H1 (cell line): Measurements from ENCODE around the gene GPC3. TPM values are rescaled to one million over a fixed set of nuclear protein-coding genes. Genes with fewer than 3 reads are reported as not detected.

ENCODE experiments used
- ASH2L ChIP-seq: fragments of 200-600, 300-600 bp; sonication (generic); IDR thresholded peaks from one replicate; pipeline ENCODE4 v1.7.1; 2017; ENCODE audit warnings: low read length
- FOSL1 ChIP-seq: IDR thresholded peaks from 2 replicates; pipeline ENCODE4 v1.6.1; 2011; ENCODE audit warnings: mild to moderate bottlenecking, low read depth, low read length, moderate library complexity; ENCODE audit not compliant: insufficient read depth
- HDAC2 ChIP-seq, 2 experiments: fragments of 300-600 bp in 1 of 2; sonication (generic) in 1 of 2; IDR thresholded peaks; 2 replicates each; pipeline ENCODE4 v1.6.1; 2011 to 2012; ENCODE audit warnings: low read depth in 2 of 2, low read length in 2 of 2, mild to moderate bottlenecking in 2 of 2, moderate library complexity in 2 of 2, borderline replicate concordance in 1 of 2, inconsistent platforms in 1 of 2
- JUND ChIP-seq: IDR thresholded peaks from 2 replicates; pipeline ENCODE4 v1.6.1; 2011; ENCODE audit warnings: mild to moderate bottlenecking, improper control_type of control experiment, low read length
- POLR2AphosphoS5 ChIP-seq: IDR thresholded peaks from 2 replicates; pipeline ENCODE4 v1.6.1; 2011; ENCODE audit warnings: low read depth, low read length
- TCF12 ChIP-seq: IDR thresholded peaks from 2 replicates; pipeline ENCODE4 v1.6.1; 2011; ENCODE audit warnings: low read depth, mild to moderate bottlenecking, low read length
- polyA plus RNA-seq, 7 experiments: library from polyadenylated mRNA; depleted of rRNA in 3 of 7; stranded (reverse) in 5 of 7; unstranded in 2 of 7; fragments of >200 nt in 5 of 7; fragments of 200-250 nt in 2 of 7; gene quantifications; 1 replicate in 5 of 7; 2 replicates in 1 of 7; 4 replicates in 1 of 7; pipeline versions ENCODE4 v1.2.1 to v1.2.3, GENCODE V29; 2011 to 2013; ENCODE audit warnings: missing spikeins in 2 of 7, mixed read lengths in 2 of 7
- total RNA-seq: library from RNA; stranded (reverse); fragmentation: NEBNext Ultra II Directional; extraction: Animal tissue kit (Norgen Biotek cat#: 25700); gene quantifications from 2 replicates; pipeline ENCODE4 v1.2.1, GENCODE V29; 2021
- TF ChIP-seq, protein P1 (sequence below): IDR thresholded peaks from 2 replicates; pipeline ENCODE4 v1.6.1; 2012; ENCODE audit warnings: low read length, inconsistent platforms
- TF ChIP-seq, protein P2 (sequence below): IDR thresholded peaks from 2 replicates; pipeline ENCODE4 v1.6.1; 2011; ENCODE audit warnings: low read depth, mild to moderate bottlenecking, low read length; ENCODE audit not compliant: insufficient read depth

GPC3 gene
- total and polyA plus RNA-seq, 2 of the 8 experiments (the other 6 are each of a cell fraction or from before 2014, with no cell fraction given) = 64.8 to 71.9 TPM

DNA sequence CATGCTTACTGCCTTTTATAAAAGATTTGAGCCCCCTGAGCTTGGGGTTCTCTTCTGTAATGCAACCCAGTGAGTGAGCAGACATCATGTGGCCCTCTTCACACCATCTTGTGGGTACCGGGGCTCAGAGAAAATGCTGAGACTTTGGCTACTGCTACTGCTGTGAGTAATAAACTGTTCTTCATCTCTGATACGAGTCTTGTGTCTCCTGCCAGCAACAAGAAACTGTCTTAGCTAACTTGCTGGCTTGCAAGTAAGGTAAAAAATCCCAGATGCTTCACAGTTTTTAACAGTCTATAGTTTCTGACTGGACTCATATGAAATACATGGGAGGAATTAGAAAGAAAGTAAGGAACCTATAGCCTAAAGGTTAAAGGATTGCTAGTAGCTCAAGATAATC, 148.3 kb downstream of the GPC3 start (continued):
- TF ChIP-seq, protein P1, sequence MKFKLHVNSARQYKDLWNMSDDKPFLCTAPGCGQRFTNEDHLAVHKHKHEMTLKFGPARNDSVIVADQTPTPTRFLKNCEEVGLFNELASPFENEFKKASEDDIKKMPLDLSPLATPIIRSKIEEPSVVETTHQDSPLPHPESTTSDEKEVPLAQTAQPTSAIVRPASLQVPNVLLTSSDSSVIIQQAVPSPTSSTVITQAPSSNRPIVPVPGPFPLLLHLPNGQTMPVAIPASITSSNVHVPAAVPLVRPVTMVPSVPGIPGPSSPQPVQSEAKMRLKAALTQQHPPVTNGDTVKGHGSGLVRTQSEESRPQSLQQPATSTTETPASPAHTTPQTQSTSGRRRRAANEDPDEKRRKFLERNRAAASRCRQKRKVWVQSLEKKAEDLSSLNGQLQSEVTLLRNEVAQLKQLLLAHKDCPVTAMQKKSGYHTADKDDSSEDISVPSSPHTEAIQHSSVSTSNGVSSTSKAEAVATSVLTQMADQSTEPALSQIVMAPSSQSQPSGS = no peak
- no peak for TF ChIP-seq ASH2L
- no peak for TF ChIP-seq POLR2AphosphoS5
- no peak for TF ChIP-seq TCF12
- TF ChIP-seq JUND = no peak
- no peak for TF ChIP-seq FOSL1
- TF ChIP-seq, protein P2, sequence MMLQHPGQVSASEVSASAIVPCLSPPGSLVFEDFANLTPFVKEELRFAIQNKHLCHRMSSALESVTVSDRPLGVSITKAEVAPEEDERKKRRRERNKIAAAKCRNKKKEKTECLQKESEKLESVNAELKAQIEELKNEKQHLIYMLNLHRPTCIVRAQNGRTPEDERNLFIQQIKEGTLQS = no peak
- no peak for TF ChIP-seq HDAC2 (IDR thresholded peaks at IDR 0.05; ENCODE audit: borderline replicate concordance in 1 of 2, low read depth in 2 of 2, low read length in 2 of 2)
